ENCODE data around the gene CASP14. TPM values are rescaled to one million over a fixed set of nuclear protein-coding genes. Genes with fewer than 3 reads are reported as not detected.
A peak's percentile ranks its signal among the peaks of the same experiment; 100 is the strongest.
"Not testable (repeated sequence)": the region's sequence is repeated elsewhere in the genome, so short reads cannot be mapped to it uniquely, and the experiment has no call there.

CASP14 gene
- polyA plus RNA-seq, 1 experiment: not detected

DNA sequence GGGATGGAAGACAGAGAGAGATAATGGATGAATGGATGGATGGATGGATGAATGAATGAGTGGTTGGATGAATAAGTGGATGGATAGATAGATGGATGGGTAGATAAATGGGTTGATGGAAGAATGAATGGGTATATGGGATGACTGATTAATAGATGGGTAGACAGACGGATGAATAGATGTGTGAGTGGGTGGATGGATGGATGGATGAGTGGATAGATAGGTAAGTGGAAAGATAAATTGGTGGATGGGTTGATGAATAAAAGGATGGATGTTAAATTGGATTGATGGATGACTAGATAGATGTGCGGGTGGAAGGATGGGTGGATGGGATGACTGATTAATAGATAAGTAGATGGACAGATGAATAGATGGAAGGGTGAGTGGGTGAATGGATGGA is 1.4 kb downstream of the CASP14 start:
- CTCF ChIA-PET: no interaction called here
- DNase-seq (ENCODE audit: low read depth): no peak
- no peaks in the 10 kb centered on the region for H3K27me3 ChIP-seq (ENCODE audit: control insufficient read depth, insufficient read depth, low read length)
- H3K36me3 ChIP-seq (ENCODE audit: control insufficient read depth, insufficient read depth, low read length): no peaks in the 10 kb centered on the region
- POLR2A ChIA-PET: no interaction called here
- TF ChIP-seq, protein P1, sequence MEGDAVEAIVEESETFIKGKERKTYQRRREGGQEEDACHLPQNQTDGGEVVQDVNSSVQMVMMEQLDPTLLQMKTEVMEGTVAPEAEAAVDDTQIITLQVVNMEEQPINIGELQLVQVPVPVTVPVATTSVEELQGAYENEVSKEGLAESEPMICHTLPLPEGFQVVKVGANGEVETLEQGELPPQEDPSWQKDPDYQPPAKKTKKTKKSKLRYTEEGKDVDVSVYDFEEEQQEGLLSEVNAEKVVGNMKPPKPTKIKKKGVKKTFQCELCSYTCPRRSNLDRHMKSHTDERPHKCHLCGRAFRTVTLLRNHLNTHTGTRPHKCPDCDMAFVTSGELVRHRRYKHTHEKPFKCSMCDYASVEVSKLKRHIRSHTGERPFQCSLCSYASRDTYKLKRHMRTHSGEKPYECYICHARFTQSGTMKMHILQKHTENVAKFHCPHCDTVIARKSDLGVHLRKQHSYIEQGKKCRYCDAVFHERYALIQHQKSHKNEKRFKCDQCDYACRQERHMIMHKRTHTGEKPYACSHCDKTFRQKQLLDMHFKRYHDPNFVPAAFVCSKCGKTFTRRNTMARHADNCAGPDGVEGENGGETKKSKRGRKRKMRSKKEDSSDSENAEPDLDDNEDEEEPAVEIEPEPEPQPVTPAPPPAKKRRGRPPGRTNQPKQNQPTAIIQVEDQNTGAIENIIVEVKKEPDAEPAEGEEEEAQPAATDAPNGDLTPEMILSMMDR (IDR thresholded peaks at IDR 0.05; ENCODE audit: insufficient read depth, low read depth, low read length): no peak
- H3K4me3 ChIP-seq (ENCODE audit: low read depth, low read length): no peak overlapping the region

DNA sequence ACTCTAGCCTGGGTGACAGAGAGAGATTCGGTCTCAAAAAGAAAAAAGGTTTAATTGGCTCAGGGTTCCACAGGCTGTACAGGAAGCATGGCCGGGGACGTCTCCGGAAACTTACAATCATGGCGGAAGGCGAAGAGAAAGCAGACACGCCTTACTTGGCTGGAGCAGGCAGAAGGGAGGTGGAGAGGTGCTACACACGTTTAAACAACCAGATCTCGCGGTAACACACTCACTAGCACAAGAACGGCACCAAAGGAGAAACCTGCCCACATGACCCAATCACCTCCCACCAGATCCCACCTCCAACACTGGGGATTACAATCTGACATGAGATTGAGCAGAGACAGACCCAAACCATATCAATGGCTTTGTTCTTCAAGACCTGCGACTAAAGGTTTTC is 12.8 kb downstream of the CASP14 start:
- Histone ChIP-seq H3K27me3 (ENCODE audit: control insufficient read depth, insufficient read depth, low read length) (no peaks in the 10 kb centered on the region), H3K4me3 (ENCODE audit: low read depth, low read length) (no peak overlapping the region), H3K36me3 (ENCODE audit: control insufficient read depth, insufficient read depth, low read length) (no peaks in the 10 kb centered on the region)
- no peak for DNase-seq (ENCODE audit: low read depth)
- POLR2A ChIA-PET: no interaction called here
- TF ChIP-seq, protein P1 (IDR thresholded peaks at IDR 0.05; ENCODE audit: insufficient read depth, low read depth, low read length): no peak
- CTCF ChIA-PET: interaction anchor here (1.0 kb wide), 1 partner anchor 30 kb away, joined by 4 read pairs; no protein-coding TSS in a partner anchor

DNA sequence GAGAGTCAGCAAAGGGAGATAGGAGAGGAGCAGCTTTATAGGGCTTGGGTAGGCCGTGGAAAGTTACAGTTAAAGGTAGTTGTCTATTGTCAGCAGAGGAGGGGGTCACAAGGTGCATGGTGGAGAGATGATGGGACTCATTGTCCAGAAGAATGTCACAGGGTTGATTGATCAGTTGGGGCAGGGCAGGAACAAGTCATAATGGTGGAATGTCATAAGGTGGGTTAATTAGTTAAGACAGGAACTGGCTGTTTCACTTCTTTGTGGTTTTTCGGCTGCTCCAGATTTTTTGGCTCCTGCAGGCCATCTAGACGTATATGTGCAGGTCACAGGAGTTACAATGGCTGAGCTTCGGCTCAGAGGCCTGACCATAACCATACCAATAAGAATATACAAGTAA is 21.1 kb downstream of the CASP14 start:
- POLR2A ChIA-PET; CTCF ChIA-PET; H3K36me3 ChIP-seq (ENCODE audit: control insufficient read depth, insufficient read depth, low read length); H3K27me3 ChIP-seq (ENCODE audit: control insufficient read depth, insufficient read depth, low read length); H3K4me3 ChIP-seq (ENCODE audit: low read depth, low read length); DNase-seq (ENCODE audit: low read depth): not testable (repeated sequence)

DNA sequence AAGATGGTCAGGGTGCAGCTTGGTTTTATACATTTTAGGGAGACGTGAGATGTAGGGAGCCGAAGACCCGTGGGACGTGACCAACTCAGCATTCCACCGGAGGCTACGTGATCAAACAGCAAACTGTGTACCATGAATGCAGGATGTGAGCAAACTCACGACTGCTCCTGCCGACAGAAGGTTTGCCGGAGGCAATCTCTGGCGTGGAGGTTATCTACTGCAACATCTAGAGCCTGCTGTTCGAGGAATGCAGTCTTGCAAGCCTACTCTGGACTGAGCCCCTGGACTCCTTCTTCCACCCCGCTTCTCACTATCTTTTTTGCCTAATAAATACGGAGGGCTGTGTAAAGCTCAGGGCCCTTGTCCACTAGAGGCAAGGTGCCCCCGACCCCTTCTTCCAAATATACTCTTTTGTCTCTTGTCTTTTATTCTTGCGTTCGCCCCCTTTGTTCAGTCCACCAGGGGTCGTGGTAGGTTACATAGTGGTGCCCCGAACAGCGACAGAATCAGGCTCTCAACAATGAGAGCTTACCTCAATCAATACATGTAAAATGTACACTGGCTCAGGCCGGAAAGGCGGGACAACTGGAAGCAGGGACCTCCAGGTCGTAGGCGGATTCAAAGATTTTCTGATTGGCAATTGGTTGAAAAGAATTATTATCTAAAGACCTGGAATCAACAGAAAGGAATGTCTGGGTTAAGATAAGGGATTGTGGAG is 23.8 kb downstream of the CASP14 start:
- H3K36me3 ChIP-seq (ENCODE audit: control insufficient read depth, insufficient read depth, low read length): no peaks in the 10 kb centered on the region
- ChIA-PET POLR2A (no interaction called here), CTCF (interaction anchor here (1.3 kb wide), 1 partner anchor 28 kb away, joined by 3 read pairs; no protein-coding TSS in a partner anchor)
- TF ChIP-seq, protein P1 (IDR thresholded peaks at IDR 0.05; ENCODE audit: insufficient read depth, low read depth, low read length): no peak
- no peak overlapping the region for H3K4me3 ChIP-seq (ENCODE audit: low read depth, low read length)
- DNase-seq (ENCODE audit: low read depth): peak; percentile 55
- H3K27me3 ChIP-seq (ENCODE audit: control insufficient read depth, insufficient read depth, low read length): no peaks in the 10 kb centered on the region

DNA sequence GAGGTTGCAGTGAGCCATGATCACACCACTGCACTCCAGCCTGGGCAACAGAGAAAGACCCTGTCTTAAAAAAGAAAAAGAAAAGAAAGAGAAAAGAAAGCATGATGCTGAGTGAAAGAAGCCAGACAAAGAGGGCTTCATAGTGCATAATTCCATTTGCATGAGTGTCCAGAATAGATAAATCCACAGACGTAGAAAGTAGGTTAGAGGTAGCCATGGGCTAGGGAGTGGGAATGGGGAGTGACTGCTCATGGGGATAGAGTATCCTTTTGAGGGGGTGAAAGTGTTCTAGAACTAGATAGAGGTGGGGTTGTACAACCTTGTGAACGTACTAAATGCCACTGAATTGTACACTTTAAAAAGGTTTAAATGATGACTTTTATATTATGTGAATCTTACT is 25.1 kb downstream of the CASP14 start:
- CTCF ChIA-PET: interaction anchor here (0.9 kb wide), 1 partner anchor 26 kb away, joined by 3 read pairs; no protein-coding TSS in a partner anchor
- no peak for DNase-seq (ENCODE audit: low read depth)
- Histone ChIP-seq H3K27me3 (ENCODE audit: control insufficient read depth, insufficient read depth, low read length) (no peaks in the 10 kb centered on the region), H3K36me3 (ENCODE audit: control insufficient read depth, insufficient read depth, low read length) (no peaks in the 10 kb centered on the region), H3K4me3 (ENCODE audit: low read depth, low read length) (no peak overlapping the region)
- POLR2A ChIA-PET: no interaction called here
- TF ChIP-seq, protein P1 (IDR thresholded peaks at IDR 0.05; ENCODE audit: insufficient read depth, low read depth, low read length): no peak

DNA sequence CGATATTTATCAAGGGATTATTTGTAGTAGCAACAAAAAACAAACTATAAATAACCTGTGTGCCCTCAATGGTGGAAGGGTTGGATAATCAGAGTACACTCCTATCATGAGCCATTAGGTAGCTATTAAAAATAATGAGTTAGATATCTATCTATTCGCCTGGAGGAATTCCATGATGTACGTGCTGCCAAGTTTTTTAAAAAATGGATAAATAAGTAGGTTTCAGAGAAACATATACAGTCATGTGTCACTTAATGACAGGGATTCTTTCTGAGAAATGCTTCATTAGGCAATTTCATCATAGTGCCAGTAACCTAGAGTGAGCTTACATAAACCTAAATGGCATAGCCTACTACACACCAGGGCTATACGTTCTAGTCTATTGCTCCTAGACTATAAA is 26.5 kb downstream of the CASP14 start:
- no peaks in the 10 kb centered on the region for H3K27me3 ChIP-seq (ENCODE audit: control insufficient read depth, insufficient read depth, low read length)
- CTCF ChIA-PET: no interaction called here
- TF ChIP-seq, protein P1 (IDR thresholded peaks at IDR 0.05; ENCODE audit: insufficient read depth, low read depth, low read length): no peak
- no peaks in the 10 kb centered on the region for H3K36me3 ChIP-seq (ENCODE audit: control insufficient read depth, insufficient read depth, low read length)
- DNase-seq (ENCODE audit: low read depth): no peak
- POLR2A ChIA-PET: no interaction called here
- H3K4me3 ChIP-seq (ENCODE audit: low read depth, low read length): no peak overlapping the region

DNA sequence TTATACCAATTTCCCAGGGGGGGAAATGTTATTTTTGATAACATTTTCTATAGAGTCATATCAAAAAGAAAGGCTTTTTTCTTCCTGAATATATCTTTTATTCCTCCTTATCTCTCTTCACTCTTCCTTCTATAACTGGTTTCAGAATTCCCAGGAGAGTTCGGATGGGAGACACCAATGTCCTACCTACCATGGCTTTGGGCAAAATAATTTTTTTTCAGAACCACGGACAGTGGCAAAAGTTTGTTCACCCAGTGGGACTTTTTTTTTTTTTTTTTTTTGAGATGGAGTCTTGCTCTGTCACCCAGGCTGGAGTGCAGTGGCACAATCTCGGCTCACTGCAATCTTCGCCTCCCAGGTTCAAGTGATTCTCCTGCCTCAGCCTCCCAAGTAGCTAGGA is 30.7 kb downstream of the CASP14 start:
- H3K36me3 ChIP-seq (ENCODE audit: control insufficient read depth, insufficient read depth, low read length); DNase-seq (ENCODE audit: low read depth); H3K27me3 ChIP-seq (ENCODE audit: control insufficient read depth, insufficient read depth, low read length); POLR2A ChIA-PET; H3K4me3 ChIP-seq (ENCODE audit: low read depth, low read length); CTCF ChIA-PET: not testable (repeated sequence)
